ENCODE results near the gene PRUNE2. TPM values are rescaled to one million over a fixed set of nuclear protein-coding genes. Genes with fewer than 3 reads are reported as not detected.

PRUNE2 gene
- total and polyA plus RNA-seq, 2 of the 8 experiments (the other 6 are each of a cell fraction or from before 2014, with no cell fraction given): 5.5 to 13.3 TPM

DNA sequence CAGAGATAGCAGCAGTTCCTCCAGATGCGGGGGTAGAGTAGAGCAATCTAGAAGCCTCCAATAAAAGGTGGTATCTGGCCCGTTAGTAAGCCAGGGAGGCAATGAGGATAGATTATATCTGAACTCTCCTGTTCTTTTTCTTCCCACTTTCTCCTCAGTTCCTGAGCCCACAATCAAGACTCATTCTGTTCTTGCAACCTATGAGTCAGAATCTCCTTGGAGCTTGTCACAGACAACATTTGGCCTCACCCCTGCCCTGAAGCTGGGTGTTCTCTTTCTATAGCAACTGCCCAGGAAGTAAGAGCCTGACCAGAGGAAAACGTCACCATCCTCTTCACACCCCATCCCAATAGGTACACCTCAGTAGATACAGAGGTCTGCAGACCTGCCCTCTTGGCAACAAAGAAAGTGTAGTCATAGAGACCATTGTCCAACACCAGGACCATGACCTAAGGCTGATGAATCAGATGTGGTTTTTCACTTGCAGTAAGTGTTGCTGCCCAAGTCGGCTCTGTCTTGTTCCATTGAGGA lies 218.0 kb downstream of the PRUNE2 start:
- Histone ChIP-seq H3K14ac (ENCODE audit: insufficient read length) (no peak overlapping the region), H4K20me1 (replicated peaks in 1 of 2; ENCODE audit: control insufficient read depth in 1 of 2, insufficient read depth in 2 of 2, low read length in 2 of 2) (no peaks in the 10 kb centered on the region), H2BK5ac (ENCODE audit: low read depth, low read length) (no peak overlapping the region), H3K79me1 (ENCODE audit: low read depth, low read length) (no peaks in the 10 kb centered on the region), H4K91ac (replicated peaks; ENCODE audit: insufficient read length, low read length) (no peak overlapping the region), H4K5ac (ENCODE audit: insufficient read length, low read depth, low read length) (no peak overlapping the region), H3K4ac (replicated peaks; ENCODE audit: insufficient read length, low read depth, low read length) (no peak overlapping the region), H2BK20ac (ENCODE audit: low read length) (no peak overlapping the region), H2BK15ac (ENCODE audit: low read length) (no peak overlapping the region), H2AK5ac (ENCODE audit: low read depth, low read length) (no peak overlapping the region), H3K36me3 (ENCODE audit: control insufficient read depth in 2 of 4, insufficient read depth in 4 of 4, low read length in 3 of 4) (no peaks in the 10 kb centered on the region), H4K8ac (ENCODE audit: extremely low read depth, insufficient read depth, low read length) (no peak overlapping the region), H3K4me1 (replicated peaks in 1 of 4; ENCODE audit: control insufficient read depth in 3 of 4, insufficient read depth in 4 of 4, low read length in 3 of 4) (peaks cover 3 to 10% (median 7%) of the 10 kb centered on the region in 4 experiments; a peak in 6 of 7 replicates), H3K4me3 (ENCODE audit: extremely low read depth in 1 of 4, insufficient read depth in 2 of 4, low read depth in 3 of 4, low read length in 4 of 4) (no peak overlapping the region), H2BK12ac (ENCODE audit: low read depth, low read length) (no peak overlapping the region), H3K27ac (ENCODE audit: low read depth, low read length) (no peak overlapping the region), H3K27me3 (replicated peaks in 1 of 4; ENCODE audit: control insufficient read depth in 3 of 4, extremely low read depth in 1 of 4, insufficient read depth in 3 of 4, low read length in 3 of 4) (peaks cover 0 to 15% (median 8%) of the 10 kb centered on the region in 4 experiments; a peak in 4 of 7 replicates), H2AFZ (ENCODE audit: low read length) (no peak overlapping the region), H3K9ac (replicated peaks in 1 of 4; ENCODE audit: extremely low read depth in 1 of 4, low read depth in 3 of 4, low read length in 3 of 4) (no peak overlapping the region), H2BK120ac (replicated peaks; ENCODE audit: low read depth, low read length) (no peak overlapping the region), H3K23ac (ENCODE audit: insufficient read length) (no peak overlapping the region), H3K79me2 (ENCODE audit: control insufficient read depth in 1 of 2, insufficient read depth in 2 of 2, low read length in 2 of 2) (no peaks in the 10 kb centered on the region), H3K23me2 (ENCODE audit: low read depth, low read length) (no peaks in the 10 kb centered on the region), H3K9me3 (ENCODE audit: insufficient read depth in 2 of 2, low read depth in 1 of 2, low read length in 1 of 2) (no peaks in the 10 kb centered on the region), H3K56ac (replicated peaks; ENCODE audit: insufficient read length, low read depth, low read length) (no peak overlapping the region), H3K18ac (ENCODE audit: extremely low read depth, low read length) (no peak overlapping the region), H3K4me2 (ENCODE audit: insufficient read depth in 1 of 2, low read depth in 2 of 2, low read length in 2 of 2) (no peak overlapping the region)
- ChIA-PET CTCF (ENCODE audit: partially characterized antibody) (interaction anchor here (5.2 kb wide), 1 partner anchor 16 kb away, joined by 40 read pairs; no protein-coding TSS in a partner anchor), POLR2A (ENCODE audit: partially characterized antibody) (no interaction called here)
- DNase-seq (ENCODE audit: low read depth in 1 of 2, low spot score in 2 of 2): peak in 1 of 2 experiments; percentile 23
- no peak for FAIRE-seq
- 86% methylated on average over 4 of the region's 4 CpGs; no CpG with 5 or more reads in 1 of the 2 experiments for WGBS, 2 experiments (ENCODE audit: extremely low coverage in 1 of 2, insufficient coverage in 1 of 2, insufficient read length in 1 of 2, insufficient replicate concordance in 2 of 2, low coverage in 1 of 2, low lambda C conversion rate in 2 of 2, missing lambda C conversion rate in 1 of 2)
- TF ChIP-seq JUN (IDR thresholded peaks at IDR 0.05; ENCODE audit: low read depth, low read length) (no peak), YY1 (IDR thresholded peaks at IDR 0.05; ENCODE audit: low read depth, low read length) (no peak), MAFK (IDR thresholded peaks at IDR 0.05; ENCODE audit: low read depth, low read length) (no peak), EGR1 (IDR thresholded peaks at IDR 0.05; ENCODE audit: borderline replicate concordance, low read depth, low read length) (no peak), FOSL1 (IDR thresholded peaks at IDR 0.05; ENCODE audit: insufficient read depth, low read depth, low read length) (no peak), RAD21 (IDR thresholded peaks at IDR 0.05 in 1 of 2, conservative IDR thresholded peaks at IDR 0.05 in 1 of 2; ENCODE audit: low read depth in 2 of 2, low read length in 2 of 2) (no peak), GABPA (IDR thresholded peaks at IDR 0.05; ENCODE audit: borderline replicate concordance, insufficient read depth, low read length) (no peak), SAP30 (IDR thresholded peaks at IDR 0.05; ENCODE audit: insufficient read depth, insufficient replicate concordance, low read length) (no peak), SP4 (IDR thresholded peaks at IDR 0.05; ENCODE audit: low read length) (no peak), TBP (IDR thresholded peaks at IDR 0.05; ENCODE audit: low read depth, low read length) (no peak), SIX5 (IDR thresholded peaks at IDR 0.05; ENCODE audit: low read depth, low read length) (no peak), CBX8 (IDR thresholded peaks at IDR 0.05; ENCODE audit: borderline replicate concordance, low read depth, low read length) (no peak)
- TF ChIP-seq, protein P1, sequence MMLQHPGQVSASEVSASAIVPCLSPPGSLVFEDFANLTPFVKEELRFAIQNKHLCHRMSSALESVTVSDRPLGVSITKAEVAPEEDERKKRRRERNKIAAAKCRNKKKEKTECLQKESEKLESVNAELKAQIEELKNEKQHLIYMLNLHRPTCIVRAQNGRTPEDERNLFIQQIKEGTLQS (IDR thresholded peaks at IDR 0.05; ENCODE audit: insufficient read depth, low read depth, low read length): no peak

Data from H1 (cell line).